HEK293 (cell line): ENCODE data around the gene DCAF15.

Experiments used
- CTCF ChIP-seq: fragments of 450-650 bp; formaldehyde crosslinking; IDR thresholded peaks from 2 replicates; pipeline ENCODE4 v1.5.1; 2016; ENCODE audit warnings: missing biosample characterization, missing genetic modification characterization
- PRDM4 ChIP-seq: fragments of 450-650 bp; formaldehyde crosslinking; IDR thresholded peaks from 2 replicates; pipeline ENCODE4 v1.5.1; 2017; ENCODE audit warnings: missing biosample characterization, missing genetic modification characterization
- ZBTB49 ChIP-seq: fragments of 450-650 bp; formaldehyde crosslinking; IDR thresholded peaks from 2 replicates; pipeline ENCODE4 v1.5.1; 2016; ENCODE audit warnings: missing biosample characterization, missing genetic modification characterization, low read depth
- ZBTB7A ChIP-seq: fragments of 450-650 bp; formaldehyde crosslinking; IDR thresholded peaks from 2 replicates; pipeline ENCODE4 v1.5.1; 2016; ENCODE audit warnings: low read depth, missing biosample characterization, missing genetic modification characterization
- ZNF274 ChIP-seq, 2 experiments: fragments of 200-500 bp in 1 of 2; fragments of 450-650 bp in 1 of 2; sonication (Bioruptor generic) in 1 of 2; formaldehyde crosslinking in 1 of 2; IDR thresholded peaks; 2 replicates each; pipeline versions ENCODE4 v1.5.1 to v1.6.1; 2014 to 2016; ENCODE audit warnings: borderline replicate concordance in 1 of 2, inconsistent platforms in 1 of 2, low read length in 1 of 2, missing biosample characterization in 1 of 2, missing genetic modification characterization in 1 of 2
- ZNF324 ChIP-seq: fragments of 450-650 bp; formaldehyde crosslinking; IDR thresholded peaks from 2 replicates; pipeline ENCODE4 v1.5.1; 2016; ENCODE audit warnings: missing biosample characterization, missing genetic modification characterization
- ZNF341 ChIP-seq: fragments of 450-650 bp; formaldehyde crosslinking; IDR thresholded peaks from 2 replicates; pipeline ENCODE4; 2016; ENCODE audit warnings: low read depth, missing biosample characterization, missing genetic modification characterization
- ZNF530 ChIP-seq: fragments of 450-650 bp; formaldehyde crosslinking; IDR thresholded peaks from 2 replicates; pipeline ENCODE4 v1.5.1; 2016; ENCODE audit warnings: low read depth, missing biosample characterization, missing genetic modification characterization
- ZNF629 ChIP-seq: fragments of 450-650 bp; formaldehyde crosslinking; IDR thresholded peaks from 2 replicates; pipeline ENCODE4 v1.5.1; 2017; ENCODE audit warnings: missing biosample characterization, missing genetic modification characterization
- ZNF660 ChIP-seq: fragments of 450-650 bp; IDR thresholded peaks from 2 replicates; pipeline ENCODE4 v1.5.1; 2018; ENCODE audit warnings: missing biosample characterization, mild to moderate bottlenecking, missing genetic modification characterization
- ZNF768 ChIP-seq: fragments of 450-650 bp; formaldehyde crosslinking; IDR thresholded peaks from 2 replicates; pipeline ENCODE4 v1.5.1; 2018; ENCODE audit warnings: missing biosample characterization, mild to moderate bottlenecking, missing genetic modification characterization
- ZNF776 ChIP-seq: fragments of 450-650 bp; formaldehyde crosslinking; IDR thresholded peaks from 2 replicates; pipeline ENCODE4 v1.5.0; 2017; ENCODE audit warnings: missing biosample characterization, missing genetic modification characterization, borderline replicate concordance
- ZSCAN16 ChIP-seq: fragments of 450-650 bp; formaldehyde crosslinking; IDR thresholded peaks from 2 replicates; pipeline ENCODE4 v1.5.1; 2016; ENCODE audit warnings: missing biosample characterization, missing genetic modification characterization

DNA sequence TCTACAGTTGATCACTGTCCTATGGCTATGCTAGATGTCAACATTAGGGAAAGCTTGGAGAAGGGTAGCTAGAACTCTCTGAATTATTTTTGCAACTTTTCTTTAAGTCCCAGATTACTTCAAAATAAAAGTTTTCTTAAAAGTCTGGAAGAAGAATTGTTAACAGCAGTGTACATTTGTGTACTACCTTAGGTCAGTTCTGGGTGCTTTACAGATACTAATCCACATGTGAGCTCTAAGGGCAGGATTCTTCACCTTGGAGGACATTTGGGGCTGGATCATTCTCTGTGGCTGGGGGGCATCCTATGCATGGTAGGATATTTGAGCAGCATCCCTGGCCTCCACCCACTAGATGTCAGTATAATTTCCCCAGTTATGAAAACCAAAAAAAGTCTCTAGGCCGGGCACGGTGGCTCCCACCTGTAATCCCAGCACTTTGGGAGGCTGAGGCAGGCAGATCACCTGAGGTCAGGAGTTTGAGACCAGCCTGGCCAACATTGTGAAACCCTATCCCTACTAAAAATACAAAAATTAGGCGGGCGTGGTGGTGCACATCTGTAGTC is 49.2 kb upstream of the DCAF15 start:
- no peak for TF ChIP-seq ZBTB7A (tag by site-specific recombination)
- no peak for TF ChIP-seq ZNF530 (tag by site-specific recombination)
- TF ChIP-seq ZNF768 (tag by site-specific recombination): no peak
- TF ChIP-seq ZNF324 (tag by site-specific recombination): no peak
- TF ChIP-seq CTCF (tag by site-specific recombination): no peak; the same call in 1 of the 2 replicates
- TF ChIP-seq ZBTB49 (tag by site-specific recombination): no peak
- TF ChIP-seq ZSCAN16 (tag by site-specific recombination): no peak
- no peak for TF ChIP-seq ZNF776 (tag by site-specific recombination)
- TF ChIP-seq ZNF341 (tag by site-specific recombination): no peak
- TF ChIP-seq ZNF660 (tag by site-specific recombination): no peak
- no peak for TF ChIP-seq ZNF629
- no peak for TF ChIP-seq PRDM4
- TF ChIP-seq ZNF274 (IDR thresholded peaks at IDR 0.05; ENCODE audit: low read length): no peak
- TF ChIP-seq ZNF274 (tag by site-specific recombination; IDR thresholded peaks at IDR 0.05; ENCODE audit: borderline replicate concordance): no peak
